Measurements from ENCODE around the gene TFAP2A. TPM values are rescaled to one million over a fixed set of nuclear protein-coding genes. Genes with fewer than 3 reads are reported as not detected.

The TFAP2A gene
- polyA plus RNA-seq, 2 of the 4 experiments (the other 2 are of a cell fraction): 13.1 to 26.9 TPM

DNA sequence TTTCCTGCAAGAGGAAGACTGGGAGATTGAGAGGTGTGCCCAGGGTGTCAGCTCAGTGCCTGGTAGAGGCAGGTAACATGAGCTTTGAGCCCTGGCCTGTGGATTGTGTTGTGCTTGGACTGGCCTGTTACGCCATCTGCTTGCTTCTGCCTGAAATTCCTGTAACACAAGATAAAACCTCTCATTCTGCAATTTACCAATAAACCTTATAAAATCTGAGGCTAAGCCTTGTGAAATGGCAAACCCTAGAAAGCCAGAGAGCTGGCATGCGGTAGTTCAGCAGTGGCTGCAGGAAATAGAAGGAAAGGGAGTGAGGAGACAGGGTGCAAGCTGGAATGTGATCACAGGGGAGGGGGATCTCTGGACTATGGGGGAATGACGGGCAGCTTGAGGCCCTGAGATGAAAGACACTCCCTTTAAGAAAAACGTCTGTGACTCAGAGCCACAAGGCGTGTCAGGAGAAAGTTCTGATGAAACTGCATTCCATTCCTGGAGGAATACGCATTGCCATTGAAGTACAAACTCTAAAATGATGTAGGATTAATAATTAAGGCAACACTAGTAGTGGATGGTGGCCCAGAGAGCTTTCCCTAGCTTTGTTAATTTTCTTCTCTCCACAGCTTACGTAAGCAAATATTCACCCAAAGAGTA, 26.3 kb upstream of the TFAP2A start (continued):
- TF ChIP-seq ZFP36 (IDR thresholded peaks at IDR 0.05; ENCODE audit: borderline replicate concordance, partially characterized antibody) (no peak), KDM5A (IDR thresholded peaks at IDR 0.05) (no peak), ESRRA (IDR thresholded peaks at IDR 0.05; ENCODE audit: borderline replicate concordance, low read length) (no peak), NPAS2 (CRISPR knock-in tag; IDR thresholded peaks at IDR 0.05; ENCODE audit: borderline replicate concordance) (no peak), BHLHE40 (IDR thresholded peaks at IDR 0.05; ENCODE audit: low read depth, low read length) (no peak), CEBPB (IDR thresholded peaks at IDR 0.05) (peak; percentile 74 to 80), JUNB (IDR thresholded peaks at IDR 0.05) (peak; percentile 92), HEYL (CRISPR knock-in tag; IDR thresholded peaks at IDR 0.05) (no peak), NFE2L2 (conservative IDR thresholded peaks at IDR 0.05; ENCODE audit: low read length) (no peak), RFX5 (IDR thresholded peaks at IDR 0.05) (no peak)
- TF ChIP-seq, protein P1, sequence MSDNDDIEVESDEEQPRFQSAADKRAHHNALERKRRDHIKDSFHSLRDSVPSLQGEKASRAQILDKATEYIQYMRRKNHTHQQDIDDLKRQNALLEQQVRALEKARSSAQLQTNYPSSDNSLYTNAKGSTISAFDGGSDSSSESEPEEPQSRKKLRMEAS (IDR thresholded peaks at IDR 0.05): peak; percentile 76
- TF ChIP-seq, protein P2, sequence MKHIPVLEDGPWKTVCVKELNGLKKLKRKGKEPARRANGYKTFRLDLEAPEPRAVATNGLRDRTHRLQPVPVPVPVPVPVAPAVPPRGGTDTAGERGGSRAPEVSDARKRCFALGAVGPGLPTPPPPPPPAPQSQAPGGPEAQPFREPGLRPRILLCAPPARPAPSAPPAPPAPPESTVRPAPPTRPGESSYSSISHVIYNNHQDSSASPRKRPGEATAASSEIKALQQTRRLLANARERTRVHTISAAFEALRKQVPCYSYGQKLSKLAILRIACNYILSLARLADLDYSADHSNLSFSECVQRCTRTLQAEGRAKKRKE (CRISPR knock-in tag; IDR thresholded peaks at IDR 0.05; ENCODE audit: low read depth): no peak
- TF ChIP-seq, protein P3, sequence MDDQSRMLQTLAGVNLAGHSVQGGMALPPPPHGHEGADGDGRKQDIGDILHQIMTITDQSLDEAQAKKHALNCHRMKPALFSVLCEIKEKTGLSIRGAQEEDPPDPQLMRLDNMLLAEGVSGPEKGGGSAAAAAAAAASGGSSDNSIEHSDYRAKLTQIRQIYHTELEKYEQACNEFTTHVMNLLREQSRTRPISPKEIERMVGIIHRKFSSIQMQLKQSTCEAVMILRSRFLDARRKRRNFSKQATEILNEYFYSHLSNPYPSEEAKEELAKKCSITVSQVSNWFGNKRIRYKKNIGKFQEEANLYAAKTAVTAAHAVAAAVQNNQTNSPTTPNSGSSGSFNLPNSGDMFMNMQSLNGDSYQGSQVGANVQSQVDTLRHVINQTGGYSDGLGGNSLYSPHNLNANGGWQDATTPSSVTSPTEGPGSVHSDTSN (IDR thresholded peaks at IDR 0.05): 0 out of 2 replicates have a peak, but pooled peaks have one; percentile 15

DNA sequence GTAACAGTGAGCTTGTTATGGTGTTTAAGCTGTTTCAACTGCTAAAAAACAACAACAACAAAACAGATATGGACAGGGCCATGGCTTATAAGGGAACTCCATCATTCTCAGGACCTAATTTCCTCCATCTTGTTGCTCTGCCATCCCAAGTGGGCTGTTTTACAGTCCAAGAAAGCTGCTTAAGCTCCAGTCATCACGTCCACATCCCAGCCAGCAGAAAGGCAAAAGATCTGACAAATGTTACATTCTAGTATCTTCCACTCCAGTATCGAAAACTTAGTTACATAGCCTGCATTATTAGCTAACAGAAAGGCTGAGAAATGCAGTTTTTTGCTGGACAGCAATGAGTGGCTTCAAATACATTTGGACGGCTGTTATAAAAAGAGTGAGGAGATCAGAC, 23.0 kb upstream of the TFAP2A start:
- DNase-seq (ENCODE audit: low read depth in 1 of 2, low spot score in 1 of 2) (no peak), ATAC-seq (no peak), FAIRE-seq (no peak)
- H3K4me2 ChIP-seq: no peak overlapping the region
- no peak for TF ChIP-seq JUNB (IDR thresholded peaks at IDR 0.05)
- no peak for TF ChIP-seq TP53 (CRISPR knock-in tag; IDR thresholded peaks at IDR 0.05)
- TF ChIP-seq CBX8 (IDR thresholded peaks at IDR 0.05): no peak
- TF ChIP-seq MYC (IDR thresholded peaks at IDR 0.05; ENCODE audit: borderline replicate concordance, low read length): no peak
- TF ChIP-seq EP300 (IDR thresholded peaks at IDR 0.05): no peak
- TF ChIP-seq, protein P4, sequence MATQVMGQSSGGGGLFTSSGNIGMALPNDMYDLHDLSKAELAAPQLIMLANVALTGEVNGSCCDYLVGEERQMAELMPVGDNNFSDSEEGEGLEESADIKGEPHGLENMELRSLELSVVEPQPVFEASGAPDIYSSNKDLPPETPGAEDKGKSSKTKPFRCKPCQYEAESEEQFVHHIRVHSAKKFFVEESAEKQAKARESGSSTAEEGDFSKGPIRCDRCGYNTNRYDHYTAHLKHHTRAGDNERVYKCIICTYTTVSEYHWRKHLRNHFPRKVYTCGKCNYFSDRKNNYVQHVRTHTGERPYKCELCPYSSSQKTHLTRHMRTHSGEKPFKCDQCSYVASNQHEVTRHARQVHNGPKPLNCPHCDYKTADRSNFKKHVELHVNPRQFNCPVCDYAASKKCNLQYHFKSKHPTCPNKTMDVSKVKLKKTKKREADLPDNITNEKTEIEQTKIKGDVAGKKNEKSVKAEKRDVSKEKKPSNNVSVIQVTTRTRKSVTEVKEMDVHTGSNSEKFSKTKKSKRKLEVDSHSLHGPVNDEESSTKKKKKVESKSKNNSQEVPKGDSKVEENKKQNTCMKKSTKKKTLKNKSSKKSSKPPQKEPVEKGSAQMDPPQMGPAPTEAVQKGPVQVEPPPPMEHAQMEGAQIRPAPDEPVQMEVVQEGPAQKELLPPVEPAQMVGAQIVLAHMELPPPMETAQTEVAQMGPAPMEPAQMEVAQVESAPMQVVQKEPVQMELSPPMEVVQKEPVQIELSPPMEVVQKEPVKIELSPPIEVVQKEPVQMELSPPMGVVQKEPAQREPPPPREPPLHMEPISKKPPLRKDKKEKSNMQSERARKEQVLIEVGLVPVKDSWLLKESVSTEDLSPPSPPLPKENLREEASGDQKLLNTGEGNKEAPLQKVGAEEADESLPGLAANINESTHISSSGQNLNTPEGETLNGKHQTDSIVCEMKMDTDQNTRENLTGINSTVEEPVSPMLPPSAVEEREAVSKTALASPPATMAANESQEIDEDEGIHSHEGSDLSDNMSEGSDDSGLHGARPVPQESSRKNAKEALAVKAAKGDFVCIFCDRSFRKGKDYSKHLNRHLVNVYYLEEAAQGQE (IDR thresholded peaks at IDR 0.05): no peak
- TF ChIP-seq HOXB13 (CRISPR knock-in tag; IDR thresholded peaks at IDR 0.05; ENCODE audit: low read depth): no peak
- ChIA-PET CTCF (interaction anchor here (0.7 to 1.8 kb wide), 10 partner anchors 8 to 1938 kb away, joined by 3 to 9 read pairs (median 3); partner anchors contain the start of gene TFAP2A), POLR2A (interaction anchor here (0.6 kb wide), 1 partner anchor 421 kb away, joined by 4 read pairs; no protein-coding TSS in a partner anchor)
- H3K9me3 ChIP-seq: no peaks in the 10 kb centered on the region
- 92% methylated on average over 3 of the region's 3 CpGs for WGBS (ENCODE audit: missing lambda C conversion rate)
- no peak overlapping the region for H3K4me3 ChIP-seq
- H3K27ac ChIP-seq: peak overlapping the region; percentile 53 to 65; a peak in 5 of 6 replicates
- H3K4me1 ChIP-seq: peaks cover 19% of the 10 kb centered on the region
